ENCODE results near the gene HTRA3. TPM values are rescaled to one million over a fixed set of nuclear protein-coding genes. Genes with fewer than 3 reads are reported as not detected.

Gene HTRA3
- total RNA-seq, 1 experiment from 2014 or later, result 116 TPM

DNA sequence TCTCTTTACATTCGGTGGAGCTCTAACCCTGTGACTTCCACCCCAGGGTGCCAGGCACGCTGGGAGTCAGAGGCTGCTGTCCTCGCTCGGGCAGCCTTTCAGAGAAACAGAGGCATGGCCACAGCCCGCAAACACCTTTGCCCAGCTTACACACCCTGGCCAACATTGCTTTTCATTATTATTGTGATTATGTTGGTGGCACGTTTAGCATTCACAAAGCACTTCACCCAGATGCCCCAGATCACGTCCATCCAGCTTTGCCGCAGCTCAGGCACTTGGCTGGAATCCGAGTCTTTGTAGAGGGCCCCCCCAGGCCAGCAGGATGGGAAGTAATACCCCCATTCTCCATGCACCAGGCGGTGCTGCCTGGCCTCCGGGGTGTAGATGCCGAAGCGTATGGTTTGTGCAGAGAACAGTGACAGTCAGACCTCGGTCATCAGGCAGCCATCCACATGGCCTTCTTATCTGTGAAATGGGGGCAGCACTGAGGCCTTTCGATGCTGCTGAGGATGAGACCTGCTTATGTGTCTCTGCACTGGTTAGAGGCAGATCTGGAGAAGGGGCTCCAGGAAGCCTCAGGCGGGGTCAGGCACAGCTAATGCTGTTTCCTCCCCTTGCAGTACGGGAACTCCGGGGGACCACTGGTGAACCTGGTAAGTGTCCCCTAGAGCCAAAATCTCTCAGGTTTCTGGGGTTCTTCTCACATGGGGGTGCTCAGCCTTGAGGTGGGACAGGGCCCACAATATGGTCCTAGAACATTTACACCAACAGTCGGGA is 22.3 kb downstream of the HTRA3 start:
- DNase-seq (ENCODE audit: low read depth), result no peak

DNA sequence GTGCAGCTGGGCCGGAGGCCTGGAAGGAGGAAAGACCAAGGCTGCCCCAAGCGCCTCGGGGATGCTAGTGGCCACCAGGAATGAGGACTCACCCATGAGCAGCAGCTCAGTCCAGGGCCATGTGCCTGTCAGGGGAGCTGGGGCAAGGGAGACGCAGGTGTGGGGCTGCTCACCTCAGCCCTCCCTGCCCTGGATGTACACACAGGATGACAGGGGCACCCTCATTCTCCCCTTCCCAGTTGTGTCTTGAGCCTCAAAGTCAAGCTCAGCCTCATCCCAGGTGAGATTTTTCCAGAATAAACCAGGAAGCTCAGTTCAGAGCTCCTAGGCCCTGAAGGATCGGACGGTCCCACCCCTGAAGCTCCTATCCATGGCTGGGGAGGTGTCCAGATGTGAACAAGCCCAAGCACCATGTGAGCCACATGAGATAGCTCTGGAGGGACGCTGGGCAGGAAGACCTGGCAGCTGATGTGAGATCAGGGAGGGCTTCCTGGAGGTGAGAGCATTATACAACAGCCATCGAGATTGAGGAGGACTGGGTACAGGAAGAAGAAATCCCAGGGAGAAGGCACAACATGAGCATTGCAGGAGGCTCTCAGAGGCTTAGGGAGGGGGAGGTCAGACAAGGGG is 23.0 kb downstream of the HTRA3 start:
- no peak for DNase-seq (ENCODE audit: low read depth)

DNA sequence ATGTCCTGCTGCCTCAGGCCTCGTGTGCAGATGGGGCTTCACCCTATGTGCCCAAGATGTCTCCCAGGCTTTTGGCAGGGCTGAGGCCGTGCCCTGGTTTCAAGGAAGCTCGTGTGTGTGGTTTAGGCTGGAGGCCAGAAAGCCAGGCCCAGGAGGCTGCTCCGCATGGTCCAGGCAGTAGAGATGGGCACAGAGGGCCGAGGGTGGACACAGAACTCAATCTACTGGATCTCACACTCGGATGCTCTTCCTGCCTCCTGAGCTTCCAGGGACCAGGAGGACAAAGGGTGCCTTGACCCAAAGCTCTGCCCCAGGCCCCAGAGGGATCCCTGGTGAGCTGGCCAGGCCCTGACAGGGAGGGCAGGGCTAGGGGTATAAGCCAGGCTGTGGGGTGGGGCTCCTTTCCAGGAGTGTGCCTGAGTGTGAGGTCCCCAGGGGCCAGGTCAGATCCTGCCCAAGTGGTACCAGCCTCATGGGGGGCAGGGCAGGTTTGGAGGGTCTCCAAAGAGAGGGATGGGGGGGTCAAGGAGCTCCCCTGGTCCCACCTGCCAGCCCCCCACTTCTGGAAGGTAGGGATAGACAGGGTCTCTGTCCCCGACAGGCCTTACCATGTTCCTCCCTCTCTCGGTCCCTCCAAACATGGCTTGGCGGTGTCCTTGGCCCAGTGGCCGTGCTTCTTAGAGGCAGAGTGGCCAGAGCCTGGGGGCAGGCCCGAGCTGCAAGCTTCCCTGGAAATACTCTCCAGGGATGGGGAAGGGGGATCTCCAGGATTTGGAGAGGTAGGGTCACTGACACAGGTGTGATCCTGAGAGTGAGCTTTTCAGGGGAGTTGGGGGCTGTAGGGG is 23.8 kb downstream of the HTRA3 start:
- DNase-seq (ENCODE audit: low read depth), result no peak

DNA sequence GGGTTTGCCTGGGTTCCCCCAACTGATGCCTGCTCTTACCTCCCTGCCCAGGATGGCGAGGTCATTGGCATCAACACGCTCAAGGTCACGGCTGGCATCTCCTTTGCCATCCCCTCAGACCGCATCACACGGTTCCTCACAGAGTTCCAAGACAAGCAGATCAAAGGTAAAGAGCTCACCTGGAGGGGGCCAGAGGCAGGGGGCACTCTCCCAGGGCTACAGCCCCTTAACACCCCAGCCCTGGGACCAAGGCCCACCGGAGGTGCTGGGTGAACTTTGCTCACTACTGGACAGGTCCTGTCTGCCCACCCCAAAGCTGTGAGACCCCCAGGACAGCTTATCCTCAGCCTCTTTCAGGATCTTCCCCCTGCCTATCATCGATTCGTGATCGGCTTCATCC is 24.5 kb downstream of the HTRA3 start:
- no peak for DNase-seq (ENCODE audit: low read depth)

DNA sequence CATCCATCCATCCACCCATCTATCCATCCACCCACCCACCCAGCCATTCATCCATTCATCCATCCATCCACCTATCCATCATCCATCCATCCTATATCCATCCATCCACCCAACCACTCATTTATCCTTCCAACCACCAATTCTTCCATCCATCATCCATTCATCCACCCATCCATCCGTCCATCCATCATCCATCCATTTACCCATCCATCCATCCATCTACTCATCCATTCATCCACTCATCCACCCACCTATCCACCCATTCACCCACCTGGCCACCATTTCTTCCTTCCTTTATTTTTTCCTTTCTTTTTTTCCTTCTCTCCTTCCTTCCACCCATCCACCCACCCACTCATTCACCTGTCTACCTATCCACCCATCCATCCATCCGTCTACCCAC is 25.2 kb downstream of the HTRA3 start:
- no peak for DNase-seq (ENCODE audit: low read depth)

DNA sequence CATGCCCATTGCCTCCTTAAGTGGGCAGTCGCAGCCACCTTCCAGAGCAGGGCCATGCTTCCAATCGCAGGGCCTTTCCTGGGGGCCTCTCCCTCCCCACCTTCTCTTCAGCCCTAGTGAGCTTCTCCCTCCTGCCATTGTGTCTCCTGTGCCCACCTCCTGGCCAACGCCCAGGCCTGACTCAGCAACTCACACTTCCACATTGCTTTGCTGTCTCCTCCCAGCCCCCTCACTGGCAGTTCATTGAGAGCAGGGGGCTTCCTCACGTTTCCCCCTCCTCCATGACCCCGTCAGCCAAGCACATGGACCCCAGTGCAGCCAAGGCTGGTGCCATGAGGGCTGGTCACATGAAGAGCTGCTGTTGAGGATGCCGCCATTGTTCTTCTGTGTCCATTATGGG is 25.9 kb downstream of the HTRA3 start:
- DNase-seq (ENCODE audit: low read depth), result no peak

DNA sequence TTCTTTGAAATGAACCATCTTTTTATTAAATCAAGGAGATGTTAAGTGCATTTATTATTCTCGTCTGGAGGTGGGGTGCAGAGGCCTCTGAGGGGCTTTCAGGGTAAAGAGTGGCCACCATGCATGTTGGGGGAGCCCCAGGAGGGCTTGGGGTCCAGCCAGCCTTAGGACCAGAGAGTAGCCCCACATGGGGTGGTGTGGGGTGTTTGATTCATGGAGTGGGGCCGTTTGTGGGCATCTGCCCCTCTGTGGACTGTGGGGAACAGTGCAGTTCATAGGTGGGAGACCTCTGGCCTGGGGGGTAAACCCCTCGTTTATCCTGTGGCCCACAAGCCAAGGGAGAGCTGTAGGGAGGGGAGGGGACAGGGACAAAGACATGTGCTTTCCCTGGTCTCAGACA is 26.9 kb downstream of the HTRA3 start:
- no peak for DNase-seq (ENCODE audit: low read depth)

DNA sequence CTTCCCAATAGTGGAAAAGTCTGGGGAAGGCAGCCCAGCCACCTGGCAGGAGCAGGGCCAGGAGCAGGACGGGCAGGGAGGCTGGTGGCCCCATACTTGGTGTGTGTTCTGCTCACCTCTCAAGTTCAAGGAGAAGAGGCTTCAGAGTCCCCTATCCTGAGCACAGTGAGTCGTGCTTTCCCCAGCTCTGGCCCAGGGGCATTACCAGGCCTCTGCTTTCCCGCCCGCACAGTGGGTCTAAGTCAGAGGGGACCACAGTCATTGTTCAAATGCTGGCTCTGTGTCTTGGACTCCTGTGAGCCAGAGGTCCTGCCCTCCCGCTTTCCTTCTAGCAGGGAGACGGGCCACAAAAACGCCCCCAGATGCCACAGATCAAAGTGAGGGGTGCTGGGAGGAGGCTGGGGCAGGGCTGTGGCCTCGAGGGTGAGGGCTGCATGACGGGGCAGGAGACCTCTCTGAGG is 27.6 kb downstream of the HTRA3 start:
- no peak for DNase-seq (ENCODE audit: low read depth)

DNA sequence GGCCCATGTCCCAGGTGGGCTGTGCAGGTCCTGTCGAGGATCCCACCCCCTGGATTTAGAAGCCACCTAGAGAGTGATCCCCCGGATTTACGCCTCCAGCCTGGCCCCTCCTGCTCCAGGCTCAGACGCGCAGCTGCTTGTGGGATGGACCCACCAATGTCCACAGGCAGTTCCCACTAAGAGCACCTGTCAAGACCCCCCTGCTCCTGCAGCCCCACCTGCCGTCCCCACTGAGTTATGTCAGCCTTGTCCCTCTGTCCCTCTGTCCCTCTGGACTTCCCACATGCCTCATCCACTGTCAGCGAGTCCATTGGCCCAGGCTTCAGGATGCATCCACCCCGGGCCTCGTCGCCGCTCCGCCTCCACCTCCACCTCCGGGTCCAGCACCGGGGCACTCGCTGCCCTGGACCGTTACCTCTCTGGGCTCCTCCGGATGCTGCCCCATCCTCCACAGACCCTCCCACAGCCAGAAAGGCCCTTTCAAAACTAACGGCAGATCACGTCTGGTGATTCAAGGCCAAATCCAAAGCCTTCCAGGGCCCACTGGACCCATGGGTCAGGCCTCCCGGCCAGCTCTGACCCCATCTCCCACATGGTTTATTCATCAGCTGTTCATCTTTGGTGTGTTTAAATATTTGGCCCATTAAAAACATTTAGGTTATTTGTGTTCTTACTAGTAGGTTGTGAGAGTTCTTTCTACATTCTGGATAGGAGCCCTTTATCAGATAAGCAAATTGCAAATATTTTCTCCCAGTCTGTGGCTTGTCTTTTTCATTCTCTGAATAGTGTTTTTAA is 28.3 kb downstream of the HTRA3 start:
- DNase-seq (ENCODE audit: low read depth), result no peak

DNA sequence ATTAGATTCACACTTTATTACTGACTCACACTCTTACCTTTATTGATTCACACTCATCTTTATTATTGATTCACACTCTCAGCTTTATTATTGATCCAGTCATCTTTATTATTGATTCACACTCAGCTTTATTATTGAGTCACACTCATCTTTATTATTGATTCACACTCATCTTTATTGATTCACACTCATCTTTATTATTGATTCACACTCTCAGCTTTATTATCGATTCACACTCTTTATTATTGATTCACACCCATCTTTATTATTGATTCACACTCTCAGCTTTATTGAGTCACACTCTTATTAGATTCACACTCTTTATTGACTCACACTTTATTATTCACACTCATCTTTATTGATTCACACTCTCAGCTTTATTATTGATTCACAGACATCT is 31.3 kb downstream of the HTRA3 start:
- DNase-seq (ENCODE audit: low read depth), result no peak

DNA sequence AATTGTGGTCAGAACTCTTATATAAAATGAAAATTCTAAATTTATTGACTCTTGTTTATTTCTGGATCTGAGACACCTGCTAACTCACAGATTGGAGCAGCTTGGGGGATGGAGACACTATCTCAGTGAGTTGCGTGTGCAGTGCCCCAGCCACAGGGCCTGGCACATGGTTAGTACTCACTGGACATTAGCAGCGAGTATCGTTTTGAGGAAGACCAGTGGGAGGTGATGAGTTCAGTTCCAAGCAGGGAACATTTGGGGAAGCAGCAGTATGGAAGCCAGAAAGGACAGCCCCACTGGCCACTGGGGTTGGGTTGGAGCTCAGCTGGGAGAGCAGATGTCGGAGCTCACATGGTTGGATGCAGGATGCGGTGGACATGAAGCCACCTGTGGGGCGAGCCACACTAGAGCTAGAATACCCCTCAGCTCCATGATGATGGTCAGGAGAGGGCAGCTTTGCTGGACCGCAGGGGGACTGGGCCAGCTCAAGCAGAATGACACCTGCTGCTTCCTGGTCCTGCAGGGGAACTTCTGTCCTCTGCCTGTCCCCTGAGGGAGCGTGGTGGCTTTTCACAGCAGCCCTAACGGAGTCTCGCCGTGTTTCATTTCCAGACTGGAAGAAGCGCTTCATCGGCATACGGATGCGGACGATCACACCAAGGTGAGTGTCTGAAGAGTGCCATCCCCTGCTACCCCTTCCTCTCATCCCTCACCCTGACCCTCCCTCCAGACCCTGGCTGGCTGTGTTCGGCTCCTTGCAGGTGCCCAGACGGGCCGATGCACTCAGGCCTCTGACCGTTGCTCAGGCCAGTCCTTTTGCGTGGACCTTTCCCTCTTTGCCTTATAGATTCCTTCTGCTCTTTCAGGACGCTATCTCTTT is 32.5 kb downstream of the HTRA3 start:
- DNase-seq (ENCODE audit: low read depth), result no peak

DNA sequence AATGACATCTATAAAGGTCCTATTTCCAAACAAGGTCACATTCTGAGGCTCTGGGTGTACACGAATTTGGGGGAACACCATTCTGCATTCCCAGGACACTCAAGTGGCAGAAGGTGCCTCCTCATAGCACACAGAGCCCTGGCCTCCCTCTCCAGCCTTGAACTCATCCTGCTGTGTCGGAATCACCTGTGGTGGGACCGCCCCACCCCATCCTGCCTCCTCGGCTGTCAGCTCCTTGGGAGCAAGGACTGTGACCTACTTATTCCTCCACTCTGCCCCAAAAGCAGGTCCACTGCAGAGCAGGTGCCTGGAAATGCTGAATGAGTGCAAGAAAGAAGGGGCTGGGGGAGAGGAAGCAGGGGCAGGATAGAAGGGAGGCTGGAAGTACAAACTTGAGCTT is 33.5 kb downstream of the HTRA3 start:
- DNase-seq (ENCODE audit: low read depth), result no peak

DNA sequence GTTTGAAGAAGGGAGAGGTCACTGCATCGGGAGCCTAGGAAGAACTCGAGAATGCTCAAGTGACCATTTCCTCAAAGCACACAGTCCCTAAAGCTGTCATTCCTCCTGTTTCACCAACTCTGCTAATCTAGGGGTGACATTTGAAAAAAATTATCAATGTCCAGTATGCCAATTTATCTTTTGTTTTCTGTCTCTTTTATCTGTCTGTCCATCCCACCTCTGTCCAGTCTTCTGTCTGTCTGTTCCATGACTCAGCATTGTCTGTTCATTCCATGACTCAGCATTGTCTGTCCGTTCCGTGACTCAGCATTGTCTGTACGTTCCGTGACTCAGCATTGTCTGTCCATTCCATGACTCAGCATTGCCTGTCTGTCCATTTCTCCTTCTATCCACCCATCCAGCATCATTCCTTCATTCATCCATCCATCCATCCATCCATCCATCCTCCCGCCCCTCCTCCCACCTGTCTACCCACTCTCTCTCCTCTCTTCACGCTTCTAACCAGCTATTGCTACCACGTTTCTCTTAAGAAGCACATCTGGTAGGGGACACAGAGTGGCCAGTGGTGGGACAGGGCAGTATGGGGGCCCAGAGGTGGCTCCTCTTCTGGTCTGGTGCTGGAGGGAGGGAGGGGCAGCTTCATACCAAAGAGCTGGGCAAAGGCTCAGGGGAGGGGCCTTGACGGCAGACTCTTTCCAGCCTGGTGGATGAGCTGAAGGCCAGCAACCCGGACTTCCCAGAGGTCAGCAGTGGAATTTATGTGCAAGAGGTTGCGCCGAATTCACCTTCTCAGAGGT is 34.1 kb downstream of the HTRA3 start:
- DNase-seq (ENCODE audit: low read depth), result peak; percentile 95

DNA sequence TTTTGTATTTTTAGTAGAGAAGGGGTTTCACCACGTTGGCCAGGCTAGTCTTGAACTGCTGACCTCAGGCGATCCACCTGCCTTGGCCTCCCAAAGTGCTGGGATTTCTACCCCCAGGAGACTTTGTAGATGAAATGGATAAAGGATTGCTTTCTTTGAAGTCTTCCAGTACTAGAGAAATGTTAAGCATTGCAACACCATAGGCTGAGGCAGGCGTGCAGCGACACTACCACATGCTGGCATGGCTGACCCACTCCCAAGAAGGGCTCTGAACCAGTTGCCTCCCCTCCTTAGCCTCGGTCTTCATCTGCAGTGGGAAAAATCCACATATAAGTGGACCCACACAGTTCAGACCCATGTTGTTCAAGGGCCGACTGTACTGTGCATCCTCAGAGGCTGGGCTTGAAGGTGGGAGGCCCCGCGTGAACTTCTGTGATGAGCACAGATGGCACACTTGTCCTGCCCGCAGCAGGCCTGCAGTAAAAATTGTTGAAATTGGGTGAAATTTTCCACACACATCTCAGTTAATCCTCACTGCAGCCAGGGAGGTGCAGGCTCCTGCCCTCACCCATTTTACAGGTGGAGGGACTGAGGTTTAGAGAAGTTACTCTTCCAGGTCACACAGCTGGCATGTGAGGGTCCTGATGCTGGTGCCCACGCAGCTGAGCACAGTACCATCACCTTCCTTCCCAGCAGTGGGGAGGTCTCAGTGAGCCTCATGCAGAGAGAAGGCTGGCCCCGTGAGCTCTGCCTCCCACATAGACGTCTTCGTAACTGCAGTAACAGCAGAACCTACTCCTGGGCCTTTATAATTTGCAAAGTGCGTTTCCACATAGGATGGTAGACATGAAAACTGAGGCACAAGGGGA is 35.5 kb downstream of the HTRA3 start:
- no peak for DNase-seq (ENCODE audit: low read depth)

DNA sequence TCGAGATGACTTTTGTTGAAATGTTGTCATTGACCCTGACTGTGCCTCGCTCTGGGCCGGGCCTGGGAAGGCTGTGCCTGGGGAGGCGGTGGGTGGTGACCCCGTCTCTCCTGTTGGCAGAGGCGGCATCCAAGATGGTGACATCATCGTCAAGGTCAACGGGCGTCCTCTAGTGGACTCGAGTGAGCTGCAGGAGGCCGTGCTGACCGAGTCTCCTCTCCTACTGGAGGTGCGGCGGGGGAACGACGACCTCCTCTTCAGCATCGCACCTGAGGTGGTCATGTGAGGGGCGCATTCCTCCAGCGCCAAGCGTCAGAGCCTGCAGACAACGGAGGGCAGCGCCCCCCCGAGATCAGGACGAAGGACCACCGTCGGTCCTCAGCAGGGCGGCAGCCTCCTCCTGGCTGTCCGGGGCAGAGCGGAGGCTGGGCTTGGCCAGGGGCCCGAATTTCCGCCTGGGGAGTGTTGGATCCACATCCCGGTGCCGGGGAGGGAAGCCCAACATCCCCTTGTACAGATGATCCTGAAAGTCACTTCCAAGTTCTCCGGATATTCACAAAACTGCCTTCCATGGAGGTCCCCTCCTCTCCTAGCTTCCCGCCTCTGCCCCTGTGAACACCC is 36.4 kb downstream of the HTRA3 start:
- no peak for DNase-seq (ENCODE audit: low read depth)

DNA sequence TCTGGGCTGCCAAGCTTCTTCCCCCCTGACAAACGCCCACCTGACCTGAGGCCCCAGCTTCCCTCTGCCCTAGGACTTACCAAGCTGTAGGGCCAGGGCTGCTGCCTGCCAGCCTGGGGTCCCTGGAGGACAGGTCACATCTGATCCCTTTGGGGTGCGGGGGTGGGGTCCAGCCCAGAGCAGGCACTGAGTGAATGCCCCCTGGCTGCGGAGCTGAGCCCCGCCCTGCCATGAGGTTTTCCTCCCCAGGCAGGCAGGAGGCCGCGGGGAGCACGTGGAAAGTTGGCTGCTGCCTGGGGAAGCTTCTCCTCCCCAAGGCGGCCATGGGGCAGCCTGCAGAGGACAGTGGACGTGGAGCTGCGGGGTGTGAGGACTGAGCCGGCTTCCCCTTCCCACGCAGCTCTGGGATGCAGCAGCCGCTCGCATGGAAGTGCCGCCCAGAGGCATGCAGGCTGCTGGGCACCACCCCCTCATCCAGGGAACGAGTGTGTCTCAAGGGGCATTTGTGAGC is 37.0 kb downstream of the HTRA3 start:
- no peak for DNase-seq (ENCODE audit: low read depth)

DNA sequence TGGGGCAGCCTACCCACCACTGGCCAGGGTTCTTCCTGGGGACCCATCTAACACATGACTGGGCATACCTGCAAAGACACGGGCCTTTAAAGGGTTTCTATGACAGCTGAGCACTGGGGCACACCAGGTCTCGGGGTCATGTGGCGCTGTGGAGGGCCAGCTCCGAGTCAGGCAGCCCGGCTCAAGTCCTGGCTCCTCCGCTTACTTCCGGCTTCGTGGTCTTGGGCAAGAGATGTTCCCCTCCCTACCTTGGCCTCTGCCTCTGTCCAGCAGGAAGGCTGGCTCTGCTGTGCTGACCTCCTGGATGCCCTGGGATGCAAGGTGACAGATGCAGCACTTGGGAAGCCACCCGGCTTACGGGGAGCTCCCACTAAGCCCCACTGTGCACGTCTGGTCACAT is 37.6 kb downstream of the HTRA3 start:
- no peak for DNase-seq (ENCODE audit: low read depth)

DNA sequence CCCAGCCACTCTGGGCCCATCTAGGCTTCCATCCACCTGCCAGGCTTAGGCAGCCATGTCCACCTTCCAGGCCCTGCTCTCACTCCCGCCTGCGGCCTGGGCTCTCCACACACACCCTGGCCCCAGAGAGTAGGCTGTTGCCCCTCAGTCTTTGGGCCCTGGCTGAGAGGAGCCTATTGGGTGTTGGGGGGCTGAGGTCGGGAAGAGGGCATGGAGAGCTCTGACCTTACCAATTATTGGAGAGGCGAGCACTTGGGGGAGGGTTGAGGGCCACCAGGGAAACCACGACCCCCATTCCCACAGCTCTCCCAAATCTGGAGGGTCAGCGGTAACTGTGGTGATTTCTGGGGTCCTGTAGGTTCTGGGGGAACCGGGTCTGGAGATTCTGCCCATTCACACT is 38.2 kb downstream of the HTRA3 start:
- no peak for DNase-seq (ENCODE audit: low read depth)

Data from LHCN-M2 (cell line).